GM23338 (cell line): ENCODE data around the gene OTUD7B.

Experiments used
- CTCF ChIP-seq, 2 experiments: fragments of 200-600 bp in 1 of 2; sonication (generic) in 1 of 2; conservative IDR thresholded peaks; 2 replicates each; pipeline versions ENCODE4 v1.5.1 to v1.6.1; 2016 to 2017; ENCODE audit warnings: antibody characterized with exemption in 2 of 2, low read depth in 2 of 2, mild to moderate bottlenecking in 2 of 2, moderate library complexity in 1 of 2
- POLR2AphosphoS5 ChIP-seq: IDR thresholded peaks from 2 replicates; pipeline ENCODE4 v1.6.1; 2016; ENCODE audit warnings: antibody characterized with exemption, low read depth
- REST ChIP-seq: IDR thresholded peaks from one replicate; pipeline ENCODE4 v1.6.1; 2018; ENCODE audit warnings: antibody characterized with exemption; ENCODE audit not compliant: unreplicated experiment
- ZNF114 ChIP-seq: fragments of 250-450 bp; sonication (Bioruptor Pico); IDR thresholded peaks from 2 replicates; pipeline ENCODE4 v1.5.0; 2020; ENCODE audit warnings: mild to moderate bottlenecking, moderate library complexity

- no peak for TF ChIP-seq CTCF (conservative IDR thresholded peaks at IDR 0.05; ENCODE audit: low read depth in 2 of 2)
- no peak for TF ChIP-seq ZNF114 (CRISPR knock-in tag)
- no peak for TF ChIP-seq REST
- no peak for TF ChIP-seq POLR2AphosphoS5
Measured at GRCh38 chr1:149979972-149980540, 30.5 kb downstream of the OTUD7B start.
